HG03095 (cell line): ENCODE measurements around the gene TMTC1.

ENCODE experiments used
- ATAC-seq: cut with Tn5 transposase; IDR thresholded peaks from one replicate; pipeline ENCODE4 v1.9.1; 2021; ENCODE audit warnings: moderate library complexity; ENCODE audit not compliant: unreplicated experiment

Gene TMTC1

GRCh38 chr12:29547151-29547632 lies 236.6 kb downstream of the TMTC1 start:
- ATAC-seq = no peak

GRCh38 chr12:29546000-29546399 lies 237.7 kb downstream of the TMTC1 start:
- ATAC-seq = no peak

GRCh38 chr12:29545102-29545467 lies 238.7 kb downstream of the TMTC1 start:
- peak; percentile 87 for ATAC-seq

GRCh38 chr12:29544428-29545101 lies 239.2 kb downstream of the TMTC1 start:
- ATAC-seq = peak; percentile 35

- no peak for ATAC-seq
Measured at GRCh38 chr12:29543036-29543435, 240.7 kb downstream of the TMTC1 start.

GRCh38 chr12:29537298-29537697 lies 246.4 kb downstream of the TMTC1 start:
- ATAC-seq = no peak

- no peak for ATAC-seq
Measured at GRCh38 chr12:29534935-29535334, 248.8 kb downstream of the TMTC1 start.

- ATAC-seq = no peak
Measured at GRCh38 chr12:29533815-29534489, 249.8 kb downstream of the TMTC1 start.

- ATAC-seq = no peak
Measured at GRCh38 chr12:29531471-29531870, 252.3 kb downstream of the TMTC1 start.

GRCh38 chr12:29530436-29530835 lies 253.3 kb downstream of the TMTC1 start:
- no peak for ATAC-seq

- no peak for ATAC-seq
Measured at GRCh38 chr12:29528161-29528560, 255.6 kb downstream of the TMTC1 start.

- no peak for ATAC-seq
Measured at GRCh38 chr12:29521951-29522350, 261.8 kb downstream of the TMTC1 start.

GRCh38 chr12:29519585-29520182 lies 264.1 kb downstream of the TMTC1 start:
- ATAC-seq = no peak

- no peak for ATAC-seq
Measured at GRCh38 chr12:29518407-29518806, 265.3 kb downstream of the TMTC1 start.

- no peak for ATAC-seq
Measured at GRCh38 chr12:29517264-29517663, 266.5 kb downstream of the TMTC1 start.

GRCh38 chr12:29516431-29516875 lies 267.3 kb downstream of the TMTC1 start:
- ATAC-seq = no peak

GRCh38 chr12:29510591-29511185 lies 273.1 kb downstream of the TMTC1 start:
- no peak for ATAC-seq

GRCh38 chr12:29509503-29509902 lies 274.2 kb downstream of the TMTC1 start:
- no peak for ATAC-seq

GRCh38 chr12:29508949-29509348 lies 274.8 kb downstream of the TMTC1 start:
- no peak for ATAC-seq

GRCh38 chr12:29505122-29505521 lies 278.6 kb downstream of the TMTC1 start:
- ATAC-seq = no peak

- no peak for ATAC-seq
Measured at GRCh38 chr12:29503283-29503682, 280.5 kb downstream of the TMTC1 start.

GRCh38 chr12:29499235-29499634 lies 284.5 kb downstream of the TMTC1 start:
- no peak for ATAC-seq
